ENCODE data around the gene NADSYN1.

The NADSYN1 gene

DNA sequence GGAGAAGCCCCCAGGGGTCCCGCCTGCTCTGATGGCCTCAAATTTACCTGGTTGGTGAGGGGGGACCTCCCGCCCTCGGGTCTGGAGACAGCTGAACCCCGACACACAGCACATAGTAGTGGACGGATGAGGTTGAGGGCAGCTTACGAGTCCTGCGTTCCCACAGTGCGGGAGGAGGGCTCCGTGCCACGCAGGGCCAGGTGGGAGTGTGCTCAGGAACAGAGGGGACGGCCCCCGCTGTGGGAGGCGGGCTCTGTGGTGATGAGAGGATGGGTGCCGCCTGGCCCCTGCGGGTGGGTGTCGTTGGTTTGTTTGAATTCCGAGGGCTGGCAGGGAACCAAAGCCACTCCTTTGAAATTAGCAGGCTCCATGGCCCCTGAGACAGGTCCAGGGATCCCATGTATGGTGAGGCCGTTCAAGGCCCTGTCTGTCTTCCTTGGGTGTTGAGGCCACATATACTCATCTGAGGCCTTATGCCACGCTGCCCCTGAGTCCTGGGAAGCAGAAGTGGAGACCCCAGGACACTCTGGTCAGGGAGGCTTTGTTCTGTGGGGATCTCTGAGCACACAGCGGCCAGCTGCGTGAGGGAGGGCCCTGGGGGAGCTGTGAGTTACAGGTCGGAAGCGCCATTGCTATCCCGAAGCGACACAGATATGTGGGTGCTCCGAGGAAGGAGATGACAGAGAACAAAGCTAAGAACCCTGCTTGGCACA, 21.9 kb downstream of the NADSYN1 start:
- DNase-seq: no peak

DNA sequence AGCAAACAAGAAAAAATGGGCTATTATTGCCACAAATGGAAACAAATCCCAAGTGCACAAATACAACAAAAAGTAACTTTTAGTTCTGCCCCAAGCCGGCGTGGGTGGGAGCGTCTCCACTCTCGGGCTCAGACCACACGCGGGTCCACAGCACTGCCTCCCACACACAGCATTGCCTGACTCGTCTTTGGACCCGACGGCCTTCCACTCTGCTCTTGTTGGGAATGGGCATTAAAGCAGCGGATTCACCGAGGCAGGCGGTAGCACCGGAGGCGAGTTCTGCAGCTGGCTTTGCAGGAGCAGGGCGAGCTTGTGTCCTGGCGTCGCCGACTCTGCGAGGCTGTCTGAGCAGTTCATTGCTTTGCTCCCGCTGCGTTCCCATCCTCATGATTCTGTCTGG, 23.0 kb downstream of the NADSYN1 start:
- DNase-seq: no peak

DNA sequence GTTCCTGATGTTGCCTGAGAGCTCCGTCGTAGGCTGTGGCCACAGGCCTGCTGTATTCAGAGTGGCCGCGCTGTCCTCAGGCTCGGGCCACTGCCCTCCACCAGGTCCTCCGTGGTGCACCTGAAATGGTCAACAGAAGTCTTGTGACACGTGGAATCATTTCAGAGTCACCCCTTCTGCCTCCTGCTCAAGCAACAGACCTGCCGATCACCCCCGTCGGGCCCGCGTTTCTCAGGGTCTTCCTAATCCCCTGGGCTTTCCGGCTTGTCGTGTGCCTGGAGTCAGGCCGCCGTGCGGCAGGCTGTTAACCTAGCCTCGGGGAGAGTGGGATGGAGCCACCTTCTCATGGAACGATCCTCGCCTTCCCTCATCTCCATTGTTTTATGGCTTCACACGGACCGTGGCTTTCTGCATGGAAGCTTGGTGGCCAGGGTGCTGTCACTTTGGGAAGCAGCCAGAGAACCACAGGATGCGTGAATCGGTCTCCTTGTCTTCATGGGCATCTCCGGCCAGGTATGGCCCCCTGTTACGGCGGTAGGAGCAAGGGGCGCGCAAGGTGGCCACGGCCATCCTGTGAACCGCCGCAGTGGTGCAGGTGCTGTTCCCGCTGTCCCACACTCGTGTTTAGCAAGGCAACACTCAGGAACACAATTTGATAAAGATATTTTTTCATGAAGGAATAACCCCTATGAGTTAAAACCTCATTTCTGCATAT, 24.1 kb downstream of the NADSYN1 start:
- no peak for DNase-seq

DNA sequence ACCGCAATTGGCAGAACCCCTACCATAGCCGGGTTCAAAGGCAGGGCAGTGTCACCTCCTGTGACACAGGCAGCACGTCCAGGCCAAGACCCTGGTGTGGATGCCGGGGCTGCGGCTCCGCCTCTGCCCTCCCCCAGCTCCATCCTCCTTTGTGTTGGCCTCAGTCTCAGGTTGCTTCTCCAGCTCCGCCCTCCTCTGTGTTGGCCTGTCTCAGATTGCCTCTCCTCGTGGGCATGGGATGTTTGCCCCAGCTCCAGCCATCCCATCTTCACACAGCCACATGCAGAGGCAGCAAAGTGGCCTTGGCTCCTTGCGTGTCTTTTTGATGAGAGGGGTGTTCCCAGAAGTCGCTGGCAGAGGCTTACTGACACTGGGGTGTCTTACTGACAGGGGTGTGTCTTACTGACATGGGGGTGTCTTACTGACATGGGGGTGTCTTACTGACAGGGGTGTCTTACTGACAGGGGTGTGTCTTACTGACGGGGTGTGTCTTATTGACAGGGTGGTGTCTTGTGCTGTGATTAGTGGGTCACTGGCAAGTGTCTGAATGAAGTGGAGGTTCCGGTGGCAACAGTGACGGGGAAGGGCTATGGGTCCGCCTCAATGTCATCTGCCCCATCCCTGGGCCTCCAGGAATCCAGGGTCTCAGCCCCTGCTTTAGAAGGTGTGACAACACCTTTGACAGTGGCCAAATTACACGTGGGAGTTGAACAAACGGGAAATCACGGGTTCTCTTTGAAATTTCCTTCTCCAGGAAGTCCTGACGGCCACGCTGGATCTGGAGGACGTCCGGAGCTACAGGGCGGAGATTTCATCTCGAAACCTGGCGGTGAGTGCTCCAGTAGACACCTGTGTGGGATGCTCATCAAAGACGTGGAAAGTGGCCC, 24.9 kb downstream of the NADSYN1 start:
- DNase-seq: no peak

DNA sequence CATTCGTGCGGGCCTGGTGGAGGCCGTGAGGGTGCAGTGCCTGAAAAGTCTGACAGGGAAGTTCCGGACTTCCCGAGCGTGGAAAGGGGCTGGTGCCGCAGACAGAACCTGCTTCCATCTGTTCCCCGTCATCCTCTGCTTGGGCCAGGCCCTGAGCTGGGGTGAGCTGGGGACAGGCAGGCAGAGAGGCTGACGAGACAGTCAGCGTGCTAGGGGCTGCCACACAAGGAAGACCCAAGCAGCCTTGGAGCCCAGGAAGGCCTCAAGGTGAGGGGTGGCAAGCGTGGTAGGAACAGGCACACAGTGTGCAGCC, 25.5 kb downstream of the NADSYN1 start:
- DNase-seq: no peak

DNA sequence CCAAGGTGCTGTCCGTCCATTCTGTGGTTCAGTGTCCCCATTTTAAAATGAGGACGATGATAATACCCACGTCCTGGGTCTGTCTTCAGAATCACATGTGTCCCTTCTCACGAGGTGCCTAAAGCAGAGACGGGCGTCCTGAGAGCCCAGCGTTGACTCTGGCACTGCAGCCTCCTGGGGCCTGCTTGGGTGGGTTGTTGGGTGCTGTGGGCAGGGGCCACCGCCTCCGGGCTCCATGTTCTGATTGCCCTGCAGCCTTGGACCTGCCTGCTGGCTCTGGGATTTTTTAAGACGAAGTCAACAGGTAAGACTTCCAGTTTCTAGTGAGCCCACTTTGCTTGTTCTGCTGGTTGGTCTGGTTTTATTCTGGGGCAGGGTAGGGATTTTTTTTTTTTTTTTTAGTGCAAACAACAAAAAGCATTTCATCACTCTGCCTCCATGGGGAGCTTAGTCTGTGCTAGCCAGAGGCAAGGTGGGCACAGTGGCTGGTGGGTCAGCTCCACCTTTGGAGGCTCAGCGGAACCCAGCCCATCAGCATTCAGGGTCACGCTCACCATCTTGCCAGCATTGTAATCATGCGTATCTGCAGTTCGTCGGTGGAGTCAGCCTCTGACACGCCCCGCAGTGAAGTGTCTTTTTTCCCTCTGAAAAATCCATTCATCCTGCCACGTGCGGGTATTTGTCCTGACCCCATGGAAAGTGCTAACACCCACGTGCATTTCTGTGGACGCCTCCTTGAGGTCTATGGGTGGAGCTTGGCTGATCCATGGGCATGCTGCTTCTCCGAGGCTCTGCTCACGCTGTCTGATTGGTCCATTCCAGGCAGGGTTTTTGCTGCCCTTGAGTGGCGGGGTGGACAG, 28.3 kb downstream of the NADSYN1 start:
- no peak for DNase-seq

DNA sequence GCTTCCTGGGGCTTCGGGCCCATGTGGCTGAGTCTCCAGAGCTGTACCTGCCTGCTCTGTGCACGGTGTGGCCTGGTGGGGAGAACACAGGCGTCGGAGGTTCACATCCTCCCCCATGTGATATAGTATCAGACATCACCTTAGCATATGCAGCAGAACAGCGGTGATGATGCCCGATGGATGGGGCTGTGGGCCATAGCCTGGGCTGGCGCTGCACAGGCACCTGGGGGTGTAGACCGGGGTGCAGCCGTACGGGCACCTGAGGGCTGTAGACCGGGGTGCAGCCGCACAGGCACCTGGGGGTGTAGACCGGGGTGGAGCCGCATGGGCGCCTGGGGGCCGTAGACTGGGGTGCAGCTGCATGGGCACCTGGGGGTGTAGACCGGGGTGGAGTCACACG, 29.2 kb downstream of the NADSYN1 start:
- DNase-seq: no peak

DNA sequence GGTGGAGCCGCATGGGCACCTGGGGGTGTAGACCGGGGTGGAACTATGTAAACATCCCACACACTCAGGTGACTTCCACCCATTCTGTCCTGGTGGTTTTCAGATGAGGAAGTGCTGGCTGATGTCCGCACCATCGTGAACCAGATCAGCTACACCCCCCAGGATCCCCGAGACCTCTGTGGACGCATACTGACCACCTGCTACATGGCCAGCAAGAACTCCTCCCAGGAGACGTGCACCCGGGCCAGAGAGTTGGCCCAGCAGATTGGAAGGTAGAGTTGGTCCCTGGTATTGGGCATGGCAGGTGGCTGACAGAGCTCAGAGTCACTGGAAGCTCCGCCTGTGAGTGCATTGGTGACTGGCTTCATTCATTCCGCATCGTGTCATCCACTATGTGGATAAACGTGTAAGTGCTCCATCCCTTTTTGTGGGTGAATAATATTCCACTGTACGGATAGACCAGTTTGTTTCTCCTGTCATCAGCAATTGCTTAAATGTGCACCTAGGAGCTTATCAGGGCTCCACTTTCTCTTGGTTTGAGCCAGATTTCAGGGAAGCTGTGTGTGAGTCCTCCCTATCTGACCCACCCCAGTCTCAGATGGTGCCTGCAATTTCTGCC, 29.9 kb downstream of the NADSYN1 start:
- DNase-seq: no peak

DNA sequence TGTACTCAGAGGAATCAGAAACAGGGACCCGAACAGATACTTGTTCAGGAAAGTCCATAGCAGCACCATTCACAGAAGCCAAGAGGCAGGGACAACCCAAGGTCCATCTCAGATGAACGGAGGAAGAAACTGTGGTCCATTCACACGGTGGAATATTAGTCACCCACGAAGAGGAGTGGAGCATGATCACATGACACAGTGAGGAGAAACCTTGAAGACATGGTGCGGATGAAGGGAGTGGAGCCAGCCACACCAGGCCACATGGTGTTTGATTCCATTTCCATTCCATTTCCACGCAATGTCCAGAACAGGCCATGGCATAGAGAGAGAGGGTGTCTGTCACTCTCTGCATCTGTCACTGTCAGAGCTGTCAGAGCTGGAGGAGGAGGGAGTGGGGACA, 30.7 kb downstream of the NADSYN1 start:
- DNase-seq: no peak

DNA sequence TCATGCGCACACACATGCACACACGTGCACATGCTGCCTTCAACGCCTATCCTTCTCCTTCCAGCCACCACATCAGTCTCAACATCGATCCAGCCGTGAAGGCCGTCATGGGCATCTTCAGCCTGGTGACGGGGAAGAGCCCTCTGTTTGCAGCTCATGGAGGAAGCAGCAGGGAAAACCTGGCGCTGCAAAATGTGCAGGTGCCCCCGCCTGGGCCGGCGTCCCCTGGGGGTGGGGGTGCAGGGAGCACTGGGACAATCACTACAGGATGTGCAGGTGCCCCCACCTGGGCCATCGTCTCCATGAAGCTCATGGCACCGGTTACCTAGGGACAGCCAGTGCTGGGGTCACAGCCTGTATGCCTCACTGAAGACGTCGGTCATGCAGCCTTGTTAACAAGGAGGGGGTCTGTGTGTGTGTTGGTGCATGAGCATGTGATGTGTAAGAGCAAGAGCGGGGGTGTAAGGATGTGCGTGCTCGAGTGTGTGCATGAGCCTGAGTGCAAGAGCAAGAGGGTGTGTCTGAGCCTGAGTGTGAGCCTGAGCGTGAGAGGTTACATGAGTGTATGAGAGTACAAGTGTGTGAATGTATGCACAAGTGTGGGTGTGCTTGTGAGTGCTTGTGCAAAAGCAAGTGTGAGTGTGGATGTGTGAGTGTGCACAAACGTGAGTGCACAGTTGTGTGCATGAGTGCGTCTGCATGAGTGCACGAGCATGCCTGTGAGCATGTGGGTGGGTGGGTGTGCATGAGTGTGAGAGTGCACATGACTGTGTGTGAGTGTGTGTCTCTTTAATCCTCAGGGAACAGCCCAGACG, 31.5 kb downstream of the NADSYN1 start:
- no peak for DNase-seq

DNA sequence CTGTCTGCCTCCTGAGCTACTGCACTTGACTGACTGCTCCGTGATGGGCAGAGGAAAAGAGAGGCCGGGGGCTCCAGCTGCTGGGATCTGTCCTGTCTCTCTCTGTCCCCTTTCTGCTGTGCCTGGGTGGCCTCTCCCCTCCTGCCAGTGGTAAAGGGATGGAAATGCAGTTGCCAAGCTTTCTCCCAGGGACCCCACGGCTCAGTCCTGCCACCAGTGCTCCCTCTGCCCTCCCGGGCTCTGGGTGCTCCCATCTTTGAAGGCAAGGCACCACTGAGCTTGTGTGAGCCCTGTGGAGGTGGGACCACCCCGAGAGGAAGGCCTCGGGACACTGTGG, 32.0 kb downstream of the NADSYN1 start:
- no peak for DNase-seq

DNA sequence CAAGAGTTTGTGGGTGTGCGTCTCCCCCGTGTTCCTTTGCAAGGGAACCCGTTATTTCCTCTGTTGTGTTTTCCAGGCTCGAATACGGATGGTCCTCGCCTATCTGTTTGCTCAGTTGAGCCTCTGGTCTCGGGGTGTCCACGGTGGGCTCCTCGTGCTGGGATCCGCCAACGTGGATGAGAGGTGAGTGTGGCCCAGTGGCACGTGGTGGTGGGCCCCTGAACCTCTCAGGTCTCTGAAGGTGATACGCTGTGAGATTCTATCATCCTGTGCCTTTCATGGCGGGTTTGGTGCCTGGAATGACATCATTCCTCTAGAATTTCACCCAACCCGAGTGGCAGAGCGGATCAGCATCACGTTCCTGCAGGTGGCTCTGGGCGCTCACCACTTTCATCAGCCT, 32.5 kb downstream of the NADSYN1 start:
- no peak for DNase-seq

DNA sequence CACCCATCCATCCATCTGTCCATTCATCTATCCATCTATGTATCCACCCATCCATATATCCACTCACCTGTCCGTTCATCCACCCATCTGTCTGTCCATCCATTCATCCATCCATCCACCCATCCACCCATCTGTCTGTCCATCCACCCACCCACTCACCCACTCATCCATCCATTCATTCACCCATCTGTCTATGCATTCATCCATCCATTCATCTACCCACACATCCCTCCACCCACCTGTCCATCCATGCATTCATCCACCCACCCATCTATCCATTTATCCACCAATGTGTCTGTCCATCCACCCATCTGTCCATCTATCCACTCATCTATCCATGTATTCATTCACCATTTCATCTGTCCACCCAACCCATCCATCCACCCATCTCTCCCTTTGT, 33.3 kb downstream of the NADSYN1 start:
- DNase-seq: no peak

DNA sequence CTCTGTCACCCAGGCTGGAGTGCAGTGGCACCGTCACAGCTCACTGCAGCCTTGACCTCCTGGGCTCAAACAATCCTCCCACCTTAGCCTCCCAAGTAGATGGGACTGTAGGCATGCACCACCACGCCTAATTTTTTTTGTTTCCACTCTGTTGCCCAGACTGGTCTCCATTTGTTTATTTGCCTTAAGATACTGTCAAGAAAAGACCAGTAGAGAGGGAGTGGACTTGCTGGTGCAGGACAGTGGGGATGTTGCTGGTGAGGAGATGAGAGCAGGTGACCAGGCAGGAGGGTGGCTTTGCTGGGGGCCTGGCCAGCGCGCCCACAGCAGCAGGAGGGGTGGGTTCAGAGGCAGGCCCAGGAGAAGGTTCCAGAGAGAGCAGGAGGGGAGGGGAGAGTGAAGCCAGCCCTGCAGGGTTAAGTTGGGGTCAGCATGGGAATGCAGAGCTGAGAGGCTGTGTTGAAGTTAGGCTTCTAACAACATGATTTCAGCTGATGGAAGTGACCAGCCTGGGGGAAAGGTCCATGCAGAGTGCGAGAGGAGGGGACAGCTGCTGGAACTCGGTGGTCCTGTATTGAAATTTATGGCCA, 35.8 kb downstream of the NADSYN1 start:
- no peak for DNase-seq

DNA sequence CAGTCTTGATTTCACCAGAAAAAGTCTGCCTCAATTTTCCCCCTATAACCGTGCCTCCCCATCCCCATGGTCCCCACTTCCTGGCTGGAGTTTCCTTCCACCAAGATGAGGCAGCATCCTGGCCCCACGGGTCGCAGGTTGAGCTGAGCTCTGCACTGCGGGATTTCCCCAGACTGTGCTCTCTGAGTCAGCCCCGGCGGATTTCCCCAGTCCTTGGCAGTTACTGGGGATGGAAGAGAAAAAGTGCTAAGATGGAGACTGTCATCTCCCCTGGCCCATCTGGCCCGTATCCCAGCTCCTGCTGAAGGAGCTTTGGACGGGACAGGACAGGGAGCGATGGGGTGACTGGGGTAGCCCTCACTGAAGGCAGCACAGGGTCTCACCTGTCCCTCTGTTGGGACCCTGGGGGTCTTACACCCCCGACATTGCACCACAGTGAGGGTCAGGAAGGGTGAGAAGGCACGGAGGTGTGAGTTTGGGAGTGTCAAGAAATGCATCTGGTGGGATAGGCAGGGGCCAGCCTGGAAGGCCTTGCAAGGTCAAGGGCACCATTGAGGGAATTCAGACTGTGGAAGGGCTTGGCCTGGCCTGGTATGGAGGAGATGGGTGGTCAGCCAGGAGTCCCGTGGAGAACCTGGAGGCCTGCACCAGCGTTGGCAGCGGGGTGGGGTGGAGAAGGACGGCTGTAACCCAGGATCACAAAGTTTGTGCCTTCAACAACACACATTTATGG, 36.5 kb downstream of the NADSYN1 start:
- DNase-seq: peak; percentile 47

DNA sequence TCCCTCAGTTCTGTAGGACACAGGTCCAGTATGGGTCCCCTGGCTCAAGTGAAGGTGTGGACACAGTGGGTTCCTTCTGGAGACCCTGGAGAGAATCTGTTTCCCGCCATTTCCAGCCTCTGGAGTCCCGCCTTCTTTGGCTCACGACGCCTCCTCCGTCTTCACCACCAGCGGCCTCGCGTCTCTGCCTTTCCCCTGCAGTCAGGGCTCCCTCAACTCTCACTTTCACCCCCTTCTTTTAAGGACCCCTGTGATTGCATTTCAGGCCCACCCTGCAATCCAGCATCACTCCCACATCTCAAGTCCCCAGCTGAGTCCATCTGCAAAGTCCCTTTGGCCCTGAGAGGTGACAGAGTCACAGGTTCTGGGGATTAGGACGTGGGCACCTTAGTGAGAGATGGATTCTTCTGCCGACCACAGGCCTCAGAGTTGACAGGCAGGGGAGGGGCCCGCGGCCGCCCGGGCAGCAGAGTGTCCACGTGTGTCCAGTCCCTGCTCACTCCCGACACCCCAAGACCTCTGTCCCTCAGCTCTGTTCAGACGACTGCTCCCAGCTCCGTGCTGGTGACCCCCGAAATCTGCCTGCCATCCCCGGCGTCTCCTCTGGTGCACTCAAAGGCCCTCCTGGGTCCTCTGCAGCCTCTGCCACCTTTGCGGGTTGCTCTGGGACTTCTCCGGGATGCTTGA, 37.2 kb downstream of the NADSYN1 start:
- no peak for DNase-seq

DNA sequence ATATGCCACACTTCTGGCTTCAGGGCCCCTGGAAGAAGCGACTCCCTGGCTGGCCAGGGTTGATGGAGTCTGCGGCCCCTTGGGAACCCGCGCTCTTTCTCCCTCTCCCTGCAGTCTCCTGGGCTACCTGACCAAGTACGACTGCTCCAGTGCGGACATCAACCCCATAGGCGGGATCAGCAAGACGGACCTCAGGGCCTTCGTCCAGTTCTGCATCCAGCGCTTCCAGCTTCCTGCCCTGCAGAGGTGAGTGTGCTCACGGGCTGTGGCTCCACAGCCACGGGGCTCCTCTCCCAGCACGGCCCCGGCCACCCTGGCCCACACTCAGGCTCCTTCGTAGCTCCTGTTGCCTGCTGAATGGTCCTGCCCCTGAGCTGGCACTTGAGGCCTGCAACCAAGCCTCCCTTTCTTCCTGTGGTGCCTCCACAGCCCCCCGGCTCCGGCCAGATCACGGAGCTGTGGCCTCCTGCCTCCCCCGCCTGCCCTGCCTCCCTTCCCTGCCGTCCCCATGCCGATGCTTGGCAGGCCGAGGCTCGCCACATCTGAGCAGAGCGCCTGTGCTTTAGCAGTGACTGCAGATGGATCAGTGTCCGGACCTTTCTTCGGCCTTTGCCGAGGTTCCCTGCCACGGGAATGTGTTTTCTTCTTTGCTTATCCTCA, 37.9 kb downstream of the NADSYN1 start:
- no peak for DNase-seq

DNA sequence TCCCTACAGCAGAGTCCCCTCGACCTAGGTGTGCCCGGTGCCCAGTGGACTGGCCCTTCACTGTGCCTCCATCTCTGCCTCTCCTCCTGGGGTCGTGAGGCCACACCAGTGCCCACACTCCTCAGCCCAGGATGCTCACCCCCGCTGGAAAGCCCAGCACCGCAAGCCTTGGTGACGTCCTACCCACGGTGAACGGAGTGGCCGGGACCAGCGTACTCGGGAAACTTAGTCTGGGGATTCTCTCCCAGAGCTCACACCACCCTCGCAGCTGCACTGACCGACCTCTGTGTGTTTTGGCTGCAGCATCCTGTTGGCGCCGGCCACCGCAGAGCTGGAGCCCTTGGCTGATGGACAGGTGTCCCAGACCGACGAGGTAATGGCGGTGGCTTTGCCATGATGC, 38.5 kb downstream of the NADSYN1 start:
- DNase-seq: no peak

DNA sequence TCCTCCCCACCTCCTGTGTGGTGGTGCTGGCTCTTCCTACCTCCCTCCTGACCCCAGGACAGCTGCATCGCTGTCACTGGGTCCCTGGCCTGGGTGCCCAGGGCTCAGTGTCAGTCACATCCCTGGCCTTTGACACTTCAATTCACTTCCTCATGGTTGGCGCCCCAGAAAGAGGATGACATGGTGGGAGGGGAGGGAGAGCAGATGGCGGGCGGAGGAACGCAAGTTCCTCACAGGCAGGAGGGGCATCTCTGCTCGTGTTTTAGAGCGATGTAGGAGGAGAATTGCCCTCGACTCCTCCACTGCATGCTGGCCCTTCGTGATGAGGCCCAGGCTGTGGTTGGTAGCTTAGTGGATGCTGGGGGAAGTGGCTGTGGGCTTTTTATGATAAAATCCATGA, 38.9 kb downstream of the NADSYN1 start:
- DNase-seq: no peak
